ENCODE data around the gene HMOX2.

Gene HMOX2

GRCh38 chr16:4463522-4464163 is 12.6 kb upstream of the HMOX2 start:
- Histone ChIP-seq H3K9ac (ENCODE audit: low read length) (no peak overlapping the region), H3K9me3 (ENCODE audit: insufficient read depth, low read length) (no peaks in the 10 kb centered on the region), H3K27me3 (ENCODE audit: low read depth, low read length) (no peaks in the 10 kb centered on the region), H3K4me1 (ENCODE audit: low read length) (no peaks in the 10 kb centered on the region), H2AFZ (ENCODE audit: low read depth, low read length) (no peak overlapping the region), H3K79me2 (ENCODE audit: low read length) (no peaks in the 10 kb centered on the region), H3K36me3 (replicated peaks; ENCODE audit: low read depth, low read length) (peaks cover 40% of the 10 kb centered on the region), H3K4me3 (ENCODE audit: low read length) (no peak overlapping the region), H3K27ac (ENCODE audit: low read length) (no peak overlapping the region), H4K20me1 (ENCODE audit: insufficient read depth, low read length) (no peaks in the 10 kb centered on the region), H3K4me2 (ENCODE audit: low read length) (no peak overlapping the region)
- TF ChIP-seq CTCF (IDR thresholded peaks at IDR 0.05; ENCODE audit: low read depth, low read length): no peak
- TF ChIP-seq EZH2phosphoT487 (IDR thresholded peaks at IDR 0.05; ENCODE audit: low read depth): no peak

DNA sequence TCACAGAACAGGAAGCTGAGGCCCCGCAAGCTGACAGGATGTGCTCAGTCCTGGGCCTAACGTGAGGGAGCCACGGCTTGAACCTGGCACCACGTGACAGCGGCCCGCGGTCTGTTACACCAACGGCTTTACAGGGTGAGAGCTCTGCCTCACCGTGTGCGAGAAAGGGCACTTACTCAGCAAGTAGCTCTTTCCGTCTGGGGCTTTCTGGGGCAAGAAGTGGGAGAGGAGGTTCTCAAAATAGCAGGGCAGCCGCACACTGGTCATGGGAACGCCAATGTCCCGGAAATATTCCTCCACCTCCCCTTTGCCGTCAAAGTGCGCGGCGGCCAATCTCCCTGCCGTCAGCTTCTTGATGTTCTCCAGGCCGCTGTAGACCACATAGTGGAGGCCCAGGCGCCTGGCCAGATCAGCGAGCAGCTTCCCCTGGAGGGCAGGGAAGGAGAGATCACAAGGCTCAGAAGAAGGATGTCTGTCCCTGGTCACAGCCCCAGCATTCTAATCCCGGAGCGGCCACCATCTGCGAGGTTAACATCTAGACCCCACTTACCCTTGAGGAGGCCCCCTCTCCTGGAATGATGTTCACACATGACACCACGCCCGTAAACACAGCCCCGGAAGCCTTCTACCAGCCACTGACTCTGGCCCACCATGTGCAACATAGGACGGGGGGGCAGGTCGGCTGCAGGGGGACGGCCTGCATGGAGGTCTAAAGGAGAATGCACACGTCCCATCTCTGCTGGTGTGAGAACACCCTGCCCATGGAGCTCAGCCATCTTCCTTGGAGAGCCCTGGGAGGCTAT is 10.0 kb upstream of the HMOX2 start:
- Histone ChIP-seq H4K20me1 (ENCODE audit: insufficient read depth, low read length) (no peaks in the 10 kb centered on the region), H3K79me2 (ENCODE audit: low read length) (no peaks in the 10 kb centered on the region), H3K4me2 (ENCODE audit: low read length) (no peak overlapping the region), H3K9ac (ENCODE audit: low read length) (no peak overlapping the region), H3K4me1 (ENCODE audit: low read length) (no peaks in the 10 kb centered on the region), H3K9me3 (ENCODE audit: insufficient read depth, low read length) (no peaks in the 10 kb centered on the region), H2AFZ (ENCODE audit: low read depth, low read length) (no peak overlapping the region), H3K27ac (ENCODE audit: low read length) (no peak overlapping the region), H3K27me3 (ENCODE audit: low read depth, low read length) (no peaks in the 10 kb centered on the region), H3K36me3 (replicated peaks; ENCODE audit: low read depth, low read length) (peaks cover 37% of the 10 kb centered on the region), H3K4me3 (ENCODE audit: low read length) (no peak overlapping the region)
- TF ChIP-seq CTCF (IDR thresholded peaks at IDR 0.05; ENCODE audit: low read depth, low read length) (no peak), EZH2phosphoT487 (IDR thresholded peaks at IDR 0.05; ENCODE audit: low read depth) (no peak)

- Histone ChIP-seq H3K36me3 (replicated peaks; ENCODE audit: low read depth, low read length) (peaks cover 38% of the 10 kb centered on the region), H3K79me2 (ENCODE audit: low read length) (peaks cover 6% of the 10 kb centered on the region), H4K20me1 (ENCODE audit: insufficient read depth, low read length) (no peaks in the 10 kb centered on the region), H3K4me3 (ENCODE audit: low read length) (no peak overlapping the region), H3K27ac (ENCODE audit: low read length) (no peak overlapping the region), H3K4me2 (ENCODE audit: low read length) (no peak overlapping the region), H3K9me3 (ENCODE audit: insufficient read depth, low read length) (no peaks in the 10 kb centered on the region), H3K27me3 (ENCODE audit: low read depth, low read length) (no peaks in the 10 kb centered on the region), H3K4me1 (ENCODE audit: low read length) (no peaks in the 10 kb centered on the region), H3K9ac (ENCODE audit: low read length) (no peak overlapping the region), H2AFZ (ENCODE audit: low read depth, low read length) (no peak overlapping the region)
- TF ChIP-seq CTCF (IDR thresholded peaks at IDR 0.05; ENCODE audit: low read depth, low read length) (no peak), EZH2phosphoT487 (IDR thresholded peaks at IDR 0.05; ENCODE audit: low read depth) (no peak)
These were observed 8.3 kb upstream of the HMOX2 start for GRCh38 chr16:4467916-4468315.

- H3K9ac ChIP-seq (ENCODE audit: low read length): no peak overlapping the region
- no peak overlapping the region for H3K27ac ChIP-seq (ENCODE audit: low read length)
- no peak overlapping the region for H2AFZ ChIP-seq (ENCODE audit: low read depth, low read length)
- H3K9me3 ChIP-seq (ENCODE audit: insufficient read depth, low read length): no peaks in the 10 kb centered on the region
- no peak overlapping the region for H3K4me2 ChIP-seq (ENCODE audit: low read length)
- no peaks in the 10 kb centered on the region for H3K27me3 ChIP-seq (ENCODE audit: low read depth, low read length)
- no peaks in the 10 kb centered on the region for H4K20me1 ChIP-seq (ENCODE audit: insufficient read depth, low read length)
- H3K4me1 ChIP-seq (ENCODE audit: low read length): peaks cover 6% of the 10 kb centered on the region; the same call in 1 of the 2 replicates
- H3K4me3 ChIP-seq (ENCODE audit: low read length): no peak overlapping the region
- TF ChIP-seq CTCF (IDR thresholded peaks at IDR 0.05; ENCODE audit: low read depth, low read length) (no peak), EZH2phosphoT487 (IDR thresholded peaks at IDR 0.05; ENCODE audit: low read depth) (no peak)
- peaks cover 28% of the 10 kb centered on the region for H3K36me3 ChIP-seq (replicated peaks; ENCODE audit: low read depth, low read length)
- H3K79me2 ChIP-seq (ENCODE audit: low read length): peaks cover 15% of the 10 kb centered on the region
These were observed 7.2 kb upstream of the HMOX2 start for GRCh38 chr16:4468972-4469371.

Measured in OCI-LY3 (cell line).